ENCODE measurements around the gene INTS6. TPM values are rescaled to one million over a fixed set of nuclear protein-coding genes. Genes with fewer than 3 reads are reported as not detected.

Gene INTS6
- total RNA-seq, 1 donor from 2014 or later: 36.4 TPM

DNA sequence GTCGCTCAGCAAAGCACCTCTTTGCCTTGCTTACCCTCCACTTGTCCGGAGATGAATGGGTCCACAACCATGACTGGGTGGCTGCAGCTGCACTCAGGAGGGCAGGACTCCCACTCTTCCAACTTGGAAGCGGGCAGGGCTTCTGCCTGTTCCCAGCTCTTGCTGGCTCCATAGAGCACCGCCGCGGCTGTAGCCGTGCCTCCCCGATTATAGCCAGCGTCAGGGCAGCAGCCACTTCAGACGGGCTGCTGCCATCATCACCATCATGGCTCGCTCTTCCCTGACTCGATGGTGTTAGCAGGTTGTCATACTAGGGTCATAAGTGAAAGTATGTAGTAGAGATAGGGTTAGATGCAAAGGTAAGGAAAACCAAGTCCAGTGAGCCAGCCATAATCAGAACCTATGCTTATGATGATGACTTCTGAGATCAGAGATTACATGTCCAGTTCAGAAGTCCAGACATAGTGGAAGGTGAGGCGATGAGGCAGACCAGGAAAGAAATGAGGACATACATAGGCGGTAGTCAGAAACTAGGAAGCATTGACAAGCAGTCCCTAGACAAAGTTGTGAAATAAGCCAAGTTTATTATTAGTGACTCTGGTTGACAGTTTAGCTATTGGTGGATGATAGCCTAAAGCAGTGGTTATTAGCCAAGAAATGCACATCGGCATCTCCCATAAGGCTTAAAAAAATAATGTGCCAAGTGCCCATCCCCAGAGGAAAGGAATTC lies 4.4 kb upstream of the INTS6 start:
- H3K27ac Mint-ChIP-seq (ENCODE audit: unreplicated experiment): no peak overlapping the region

DNA sequence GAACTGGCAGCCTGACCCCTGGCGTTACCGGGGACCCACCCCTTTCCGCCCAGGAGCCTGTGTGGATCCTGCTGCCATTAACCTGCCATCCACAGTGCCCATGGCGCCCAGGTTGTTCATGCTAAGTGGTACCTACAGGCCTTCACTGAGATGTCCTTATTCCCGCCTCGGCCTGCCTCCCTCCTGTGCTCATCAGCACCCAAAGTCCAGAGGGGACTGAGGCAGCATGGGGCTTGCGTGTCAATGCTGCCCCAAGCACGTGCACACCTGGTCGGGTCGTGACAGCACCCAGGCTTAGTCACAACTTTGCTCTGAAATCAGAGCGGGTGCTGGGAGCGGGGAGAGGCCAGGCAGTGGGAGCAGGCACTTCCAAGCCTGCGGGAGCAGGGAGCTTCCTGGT lies 3.7 kb upstream of the INTS6 start:
- H3K9me3 Mint-ChIP-seq (ENCODE audit: unreplicated experiment): peaks cover 9% of the 10 kb centered on the region
- no peak for DNase-seq (ENCODE audit: extremely low spot score, unreplicated experiment)
- H3K36me3 Mint-ChIP-seq (ENCODE audit: unreplicated experiment): peaks cover 18% of the 10 kb centered on the region
- H3K4me1 Mint-ChIP-seq (ENCODE audit: unreplicated experiment): peaks cover 13% of the 10 kb centered on the region
- TF ChIP-seq CTCF (IDR thresholded peaks at IDR 0.05): no peak
- H3K27ac Mint-ChIP-seq (ENCODE audit: unreplicated experiment): no peak overlapping the region
- no peaks in the 10 kb centered on the region for H3K27me3 Mint-ChIP-seq (ENCODE audit: unreplicated experiment)
- H3K4me3 Mint-ChIP-seq (ENCODE audit: unreplicated experiment): no peak overlapping the region

More for the DNA sequence above, 4.4 kb upstream of the INTS6 start:
- DNase-seq (ENCODE audit: extremely low spot score, unreplicated experiment): no peak
- Mint-ChIP-seq H3K4me3 (ENCODE audit: unreplicated experiment) (no peak overlapping the region), H3K9me3 (ENCODE audit: unreplicated experiment) (peaks cover 9% of the 10 kb centered on the region), H3K36me3 (ENCODE audit: unreplicated experiment) (peaks cover 18% of the 10 kb centered on the region), H3K4me1 (ENCODE audit: unreplicated experiment) (peaks cover 13% of the 10 kb centered on the region), H3K27me3 (ENCODE audit: unreplicated experiment) (no peaks in the 10 kb centered on the region)
- no peak for TF ChIP-seq CTCF (IDR thresholded peaks at IDR 0.05)

GRCh38 chr13:51455532-51455931 lies 2.7 kb upstream of the INTS6 start:
- Mint-ChIP-seq H3K27me3 (ENCODE audit: unreplicated experiment) (no peaks in the 10 kb centered on the region), H3K9me3 (ENCODE audit: unreplicated experiment) (peaks cover 3% of the 10 kb centered on the region), H3K36me3 (ENCODE audit: unreplicated experiment) (peaks cover 19% of the 10 kb centered on the region), H3K4me3 (ENCODE audit: unreplicated experiment) (no peak overlapping the region), H3K27ac (ENCODE audit: unreplicated experiment) (no peak overlapping the region), H3K4me1 (ENCODE audit: unreplicated experiment) (peaks cover 23% of the 10 kb centered on the region)
- DNase-seq (ENCODE audit: extremely low spot score, unreplicated experiment): no peak
- TF ChIP-seq CTCF (IDR thresholded peaks at IDR 0.05): no peak

DNA sequence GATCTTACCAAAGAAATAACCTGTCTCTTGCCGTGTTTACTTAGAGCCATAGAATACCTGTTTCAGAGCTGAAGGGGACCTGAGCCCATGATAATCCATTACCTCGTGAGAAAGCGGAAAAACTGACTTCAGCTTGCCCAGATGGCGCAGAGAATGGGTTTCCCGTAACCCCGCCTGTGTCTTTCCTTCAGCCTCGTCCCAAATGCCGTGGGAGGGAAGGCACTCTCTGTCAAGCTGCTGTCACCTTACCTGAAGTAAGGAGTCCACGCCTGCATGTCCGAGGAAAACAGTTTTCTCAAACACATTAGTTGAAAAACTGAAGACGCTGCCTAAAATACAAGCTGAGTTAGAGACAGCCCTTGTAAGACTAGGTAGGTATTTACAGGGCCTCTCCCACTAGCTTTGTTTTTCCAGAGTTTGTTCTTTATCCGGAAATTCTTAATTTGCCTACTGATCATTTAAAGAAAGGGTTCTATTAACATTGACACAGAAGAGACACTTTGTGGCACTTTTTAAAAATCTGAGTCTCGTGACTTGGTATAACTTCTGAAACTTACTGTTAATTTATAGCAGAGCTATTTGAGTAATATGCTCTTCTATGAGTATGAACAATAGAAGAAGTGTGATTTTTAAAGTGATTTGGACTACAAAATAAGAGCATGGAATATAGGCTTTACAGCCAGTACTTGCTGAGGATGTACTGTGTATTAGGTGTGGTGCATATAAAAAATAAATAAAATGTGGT lies 1.3 kb upstream of the INTS6 start:
- DNase-seq (ENCODE audit: extremely low spot score, unreplicated experiment): no peak
- no peak for TF ChIP-seq CTCF (IDR thresholded peaks at IDR 0.05)
- Mint-ChIP-seq H3K4me1 (ENCODE audit: unreplicated experiment) (peaks cover 32% of the 10 kb centered on the region), H3K27ac (ENCODE audit: unreplicated experiment) (peak overlapping the region; percentile 98), H3K9me3 (ENCODE audit: unreplicated experiment) (no peaks in the 10 kb centered on the region), H3K36me3 (ENCODE audit: unreplicated experiment) (peaks cover 19% of the 10 kb centered on the region), H3K27me3 (ENCODE audit: unreplicated experiment) (no peaks in the 10 kb centered on the region), H3K4me3 (ENCODE audit: unreplicated experiment) (peak overlapping the region; percentile 90)

All from osteocyte (in vitro differentiated cells).